ENCODE measurements around the gene EML4.

EML4 gene

DNA sequence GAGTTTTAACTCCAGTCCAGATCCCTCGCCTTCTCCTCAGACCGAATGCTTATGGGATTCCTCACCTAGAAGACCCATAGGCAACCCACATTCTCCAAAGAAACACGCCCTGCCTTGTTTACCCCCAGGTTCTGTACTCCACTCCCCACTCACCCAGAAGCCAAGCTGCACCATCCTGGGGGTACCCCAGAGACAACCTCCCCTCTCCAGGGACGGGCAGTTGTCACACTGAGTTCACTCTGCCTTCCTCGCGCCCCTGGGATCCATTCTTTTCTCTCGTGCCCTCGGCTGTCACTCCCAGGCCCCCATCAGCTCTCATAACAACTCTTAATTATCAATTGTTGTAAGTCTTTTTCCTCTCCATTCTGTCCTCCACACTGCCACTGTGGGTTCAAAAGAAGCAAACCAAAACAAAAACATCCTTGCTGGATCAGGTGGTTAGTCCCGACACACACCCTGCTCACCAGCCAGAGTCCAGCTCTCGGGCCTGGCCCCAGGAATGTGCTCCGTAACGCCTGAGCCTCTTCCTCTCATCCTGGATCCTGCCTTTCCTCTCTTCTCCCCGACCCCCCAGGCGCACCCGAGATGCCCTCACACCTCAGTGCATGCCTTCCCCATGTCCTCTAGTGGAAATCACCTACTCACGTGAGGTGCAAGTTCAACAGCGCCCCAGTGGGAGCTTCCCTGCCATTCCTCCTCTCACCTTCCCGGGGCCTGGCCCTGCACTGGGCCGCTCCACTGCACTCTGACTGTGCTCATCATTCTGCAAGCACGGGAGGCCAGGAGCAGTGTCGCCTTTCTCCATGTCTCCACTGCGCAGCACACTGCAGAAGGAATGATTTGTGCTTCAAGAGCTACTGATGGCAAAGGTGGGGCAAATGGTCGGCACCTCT lies 171.1 kb downstream of the EML4 start:
- H3K27me3 ChIP-seq (ENCODE audit: insufficient read depth, low read length, poor library complexity, severe bottlenecking), result no peaks in the 10 kb centered on the region
- no peak overlapping the region for H3K9ac ChIP-seq (ENCODE audit: low read depth, low read length, poor library complexity, severe bottlenecking)
- no peak overlapping the region for H2AFZ ChIP-seq (ENCODE audit: low read length)
- no peaks in the 10 kb centered on the region for H3K9me3 ChIP-seq (ENCODE audit: insufficient read depth, low read depth, low read length)
- no peaks in the 10 kb centered on the region for H4K20me1 ChIP-seq (ENCODE audit: insufficient read depth, low read length, poor library complexity, severe bottlenecking)
- no peaks in the 10 kb centered on the region for H3K79me2 ChIP-seq (ENCODE audit: insufficient read depth, low read length)
- no peak overlapping the region for H3K4me3 ChIP-seq (ENCODE audit: low read length, poor library complexity, severe bottlenecking)
- H3K4me1 ChIP-seq (ENCODE audit: insufficient read depth, low read length, poor library complexity, severe bottlenecking), result no peaks in the 10 kb centered on the region
- no peaks in the 10 kb centered on the region for H3K9me2 ChIP-seq (replicated peaks; ENCODE audit: low read depth, low read length)
- TF ChIP-seq, protein P1, sequence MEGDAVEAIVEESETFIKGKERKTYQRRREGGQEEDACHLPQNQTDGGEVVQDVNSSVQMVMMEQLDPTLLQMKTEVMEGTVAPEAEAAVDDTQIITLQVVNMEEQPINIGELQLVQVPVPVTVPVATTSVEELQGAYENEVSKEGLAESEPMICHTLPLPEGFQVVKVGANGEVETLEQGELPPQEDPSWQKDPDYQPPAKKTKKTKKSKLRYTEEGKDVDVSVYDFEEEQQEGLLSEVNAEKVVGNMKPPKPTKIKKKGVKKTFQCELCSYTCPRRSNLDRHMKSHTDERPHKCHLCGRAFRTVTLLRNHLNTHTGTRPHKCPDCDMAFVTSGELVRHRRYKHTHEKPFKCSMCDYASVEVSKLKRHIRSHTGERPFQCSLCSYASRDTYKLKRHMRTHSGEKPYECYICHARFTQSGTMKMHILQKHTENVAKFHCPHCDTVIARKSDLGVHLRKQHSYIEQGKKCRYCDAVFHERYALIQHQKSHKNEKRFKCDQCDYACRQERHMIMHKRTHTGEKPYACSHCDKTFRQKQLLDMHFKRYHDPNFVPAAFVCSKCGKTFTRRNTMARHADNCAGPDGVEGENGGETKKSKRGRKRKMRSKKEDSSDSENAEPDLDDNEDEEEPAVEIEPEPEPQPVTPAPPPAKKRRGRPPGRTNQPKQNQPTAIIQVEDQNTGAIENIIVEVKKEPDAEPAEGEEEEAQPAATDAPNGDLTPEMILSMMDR (conservative IDR thresholded peaks at IDR 0.05; ENCODE audit: low read length), result no peak
- no peak for TF ChIP-seq EZH2phosphoT487 (IDR thresholded peaks at IDR 0.05; ENCODE audit: borderline replicate concordance)
- H3F3A ChIP-seq (ENCODE audit: low read depth), result no peaks in the 10 kb centered on the region
- no peak overlapping the region for H3K4me2 ChIP-seq (ENCODE audit: low read depth, low read length, poor library complexity, severe bottlenecking)
- H3K36me3 ChIP-seq (ENCODE audit: insufficient read depth, low read length), result peaks cover 13% of the 10 kb centered on the region; the same call in 1 of the 2 replicates

DNA sequence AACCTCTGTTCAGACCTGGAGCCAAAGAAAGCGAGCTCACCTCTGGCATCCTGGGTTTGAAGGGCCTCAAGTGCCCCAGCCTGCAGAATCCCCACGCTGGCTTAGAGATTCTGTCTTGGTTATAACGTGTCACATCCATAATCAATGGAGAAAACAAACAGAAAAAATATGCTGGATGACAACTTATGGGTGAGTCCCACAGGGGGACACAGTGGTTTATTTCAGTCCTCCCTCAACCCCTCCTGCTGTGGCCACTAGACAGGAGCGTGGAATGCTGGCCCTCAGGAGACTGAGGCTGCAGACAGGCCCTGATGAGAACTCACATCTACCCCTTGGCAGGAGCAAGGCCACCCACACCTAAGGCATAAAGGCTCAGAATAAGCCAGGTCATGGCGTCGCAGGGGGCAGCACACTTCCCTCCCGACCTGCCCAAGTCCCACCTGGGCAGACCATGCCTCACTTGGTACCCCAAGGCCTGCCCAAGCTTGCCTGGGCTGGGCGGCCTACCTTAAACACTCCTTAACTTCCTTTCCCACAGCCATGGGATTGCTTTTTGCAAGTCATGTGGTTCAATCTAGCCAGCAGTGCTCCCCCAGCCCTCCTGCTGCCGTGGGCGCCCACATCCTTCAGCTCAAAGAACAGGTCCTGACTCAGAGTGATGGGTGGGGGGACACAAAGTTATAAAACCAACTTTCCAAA lies 171.9 kb downstream of the EML4 start:
- Histone ChIP-seq H3K9me3 (ENCODE audit: insufficient read depth, low read depth, low read length) (no peaks in the 10 kb centered on the region), H3K4me1 (ENCODE audit: insufficient read depth, low read length, poor library complexity, severe bottlenecking) (no peaks in the 10 kb centered on the region), H3K27me3 (ENCODE audit: insufficient read depth, low read length, poor library complexity, severe bottlenecking) (no peaks in the 10 kb centered on the region), H3K36me3 (ENCODE audit: insufficient read depth, low read length) (peaks cover 21% of the 10 kb centered on the region; the same call in 1 of the 2 replicates), H3K9ac (ENCODE audit: low read depth, low read length, poor library complexity, severe bottlenecking) (no peak overlapping the region), H4K20me1 (ENCODE audit: insufficient read depth, low read length, poor library complexity, severe bottlenecking) (no peaks in the 10 kb centered on the region), H3K79me2 (ENCODE audit: insufficient read depth, low read length) (no peaks in the 10 kb centered on the region; the same call in 1 of the 2 replicates), H3F3A (ENCODE audit: low read depth) (no peaks in the 10 kb centered on the region), H2AFZ (ENCODE audit: low read length) (no peak overlapping the region), H3K4me2 (ENCODE audit: low read depth, low read length, poor library complexity, severe bottlenecking) (no peak overlapping the region), H3K4me3 (ENCODE audit: low read length, poor library complexity, severe bottlenecking) (no peak overlapping the region), H3K9me2 (replicated peaks; ENCODE audit: low read depth, low read length) (no peaks in the 10 kb centered on the region)
- TF ChIP-seq EZH2phosphoT487 (IDR thresholded peaks at IDR 0.05; ENCODE audit: borderline replicate concordance), result no peak
- TF ChIP-seq, protein P1 (conservative IDR thresholded peaks at IDR 0.05; ENCODE audit: low read length), result no peak

DNA sequence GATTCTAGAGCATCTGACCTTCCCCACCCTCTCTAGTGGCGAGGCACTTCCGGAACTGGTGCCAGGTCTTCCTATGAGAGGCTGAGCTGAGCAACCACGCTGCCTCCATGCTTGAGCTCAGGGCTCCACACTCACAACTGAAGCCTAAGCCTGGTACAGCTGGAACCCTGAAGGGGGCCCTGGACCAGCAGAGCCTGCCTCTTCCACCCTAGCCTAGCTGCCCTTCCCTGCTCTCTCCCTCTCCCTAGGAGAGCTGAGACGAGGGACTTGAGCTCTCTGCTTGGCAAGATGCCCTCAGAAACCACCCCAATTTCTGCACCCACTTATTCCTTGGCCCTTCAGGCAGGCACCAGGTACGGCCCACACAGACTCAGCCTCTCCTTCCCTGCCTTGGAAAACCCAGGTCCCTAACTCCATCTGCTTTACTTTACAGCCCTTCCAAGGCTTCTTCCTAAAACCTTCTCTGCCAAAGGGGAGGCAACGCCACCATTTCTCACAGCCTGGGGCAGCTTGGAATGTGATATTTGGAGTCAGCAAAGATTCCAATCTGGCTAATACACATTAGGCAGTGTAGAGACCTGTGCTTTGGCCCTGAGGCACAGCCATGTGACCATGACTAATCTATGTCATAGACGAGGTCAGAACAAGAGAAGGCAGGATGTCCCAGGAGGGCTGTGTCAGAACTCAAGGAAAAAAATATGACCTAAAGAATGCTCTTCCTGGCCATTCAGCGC lies 173.1 kb downstream of the EML4 start:
- Histone ChIP-seq H3K9me2 (replicated peaks; ENCODE audit: low read depth, low read length) (no peaks in the 10 kb centered on the region), H3K27me3 (ENCODE audit: insufficient read depth, low read length, poor library complexity, severe bottlenecking) (no peaks in the 10 kb centered on the region), H3K36me3 (ENCODE audit: insufficient read depth, low read length) (peaks cover 21% of the 10 kb centered on the region; the same call in 1 of the 2 replicates), H3F3A (ENCODE audit: low read depth) (no peaks in the 10 kb centered on the region), H3K4me1 (ENCODE audit: insufficient read depth, low read length, poor library complexity, severe bottlenecking) (no peaks in the 10 kb centered on the region), H3K4me3 (ENCODE audit: low read length, poor library complexity, severe bottlenecking) (no peak overlapping the region), H3K79me2 (ENCODE audit: insufficient read depth, low read length) (no peaks in the 10 kb centered on the region; the same call in 1 of the 2 replicates), H3K9ac (ENCODE audit: low read depth, low read length, poor library complexity, severe bottlenecking) (no peak overlapping the region), H3K4me2 (ENCODE audit: low read depth, low read length, poor library complexity, severe bottlenecking) (no peak overlapping the region), H3K9me3 (ENCODE audit: insufficient read depth, low read depth, low read length) (no peaks in the 10 kb centered on the region), H2AFZ (ENCODE audit: low read length) (no peak overlapping the region), H4K20me1 (ENCODE audit: insufficient read depth, low read length, poor library complexity, severe bottlenecking) (no peaks in the 10 kb centered on the region)
- no peak for TF ChIP-seq EZH2phosphoT487 (IDR thresholded peaks at IDR 0.05; ENCODE audit: borderline replicate concordance)
- TF ChIP-seq, protein P1 (conservative IDR thresholded peaks at IDR 0.05; ENCODE audit: low read length), result no peak
